ENCODE measurements around the gene ARHGAP15. TPM values are rescaled to one million over a fixed set of nuclear protein-coding genes. Genes with fewer than 3 reads are reported as not detected.

The ARHGAP15 gene
- total RNA-seq, 2 donors from 2014 or later, result 0.41 to 4.3 TPM

DNA sequence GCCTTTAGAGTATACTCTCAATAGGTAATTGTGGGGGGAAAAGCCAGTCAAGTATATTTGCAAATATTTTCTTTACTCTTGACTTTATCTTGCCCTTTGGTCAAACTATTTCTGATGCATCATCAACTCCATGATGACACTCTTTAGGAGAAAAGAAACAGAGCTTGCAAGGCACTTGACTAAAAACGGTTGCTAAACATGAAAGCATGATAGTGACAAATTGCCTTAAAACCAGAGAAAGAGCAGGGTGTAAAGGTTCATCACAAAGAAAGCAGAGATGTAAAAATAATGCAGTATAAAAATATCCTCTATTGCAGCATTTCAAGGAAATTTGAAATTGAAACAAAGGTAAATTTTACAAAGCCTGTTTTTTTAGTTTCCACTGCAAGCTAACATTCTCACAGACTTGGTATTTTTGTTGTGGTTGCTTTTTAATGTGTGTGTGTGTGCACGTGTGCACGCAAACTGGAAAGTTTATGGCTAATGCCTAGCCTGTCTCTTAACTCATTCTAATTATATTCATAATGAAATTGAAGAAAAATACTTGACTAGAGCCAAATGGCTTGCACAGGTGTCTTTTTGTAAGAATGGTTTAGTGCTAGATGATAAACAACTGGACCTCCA, 503.6 kb downstream of the ARHGAP15 start:
- Histone ChIP-seq H3K27me3 (replicated peaks; ENCODE audit: insufficient read depth) (no peaks in the 10 kb centered on the region), H3K9me3 (no peaks in the 10 kb centered on the region), H3K27ac (no peak overlapping the region), H3K4me1 (replicated peaks) (no peaks in the 10 kb centered on the region), H3K4me3 (no peak overlapping the region), H3K36me3 (no peaks in the 10 kb centered on the region)
- 72% methylated on average over 3 of the region's 3 CpGs for WGBS
- intact Hi-C loops (cut with DNase I), result no loop called here
- DNase-seq (ENCODE audit: low spot score), result no peak
- TF ChIP-seq POLR2A (IDR thresholded peaks at IDR 0.05), result no peak
- TF ChIP-seq POLR2AphosphoS5 (IDR thresholded peaks at IDR 0.05), result no peak
- no peak for TF ChIP-seq CTCF (IDR thresholded peaks at IDR 0.05)

DNA sequence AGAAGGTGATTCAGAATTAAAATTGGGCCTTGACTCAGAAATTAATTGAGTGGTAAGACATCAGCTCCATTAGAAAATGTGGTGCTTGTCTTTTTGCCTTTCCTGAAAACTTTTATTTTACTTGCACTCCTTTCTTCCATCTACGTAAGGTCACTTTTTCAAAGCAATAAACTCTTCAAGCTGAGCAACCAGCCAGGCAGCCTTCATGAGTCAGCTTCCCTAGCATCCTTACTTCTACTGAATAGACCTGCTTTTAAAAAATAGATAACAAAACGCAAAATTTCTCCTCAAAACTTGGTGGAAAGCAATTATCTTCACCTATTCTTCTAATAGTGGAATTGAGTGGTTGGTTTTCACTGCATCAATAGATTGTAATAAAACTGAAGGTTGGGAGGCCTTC, 504.2 kb downstream of the ARHGAP15 start:
- H3K27ac ChIP-seq, result no peak overlapping the region
- 35% methylated on average over 2 of the region's 2 CpGs for WGBS
- H3K9me3 ChIP-seq, result no peaks in the 10 kb centered on the region
- H3K36me3 ChIP-seq, result no peaks in the 10 kb centered on the region
- no peaks in the 10 kb centered on the region for H3K27me3 ChIP-seq (replicated peaks; ENCODE audit: insufficient read depth)
- intact Hi-C loops (cut with DNase I), result no loop called here
- no peak for DNase-seq (ENCODE audit: low spot score)
- TF ChIP-seq CTCF (IDR thresholded peaks at IDR 0.05), result no peak
- TF ChIP-seq POLR2AphosphoS5 (IDR thresholded peaks at IDR 0.05), result no peak
- no peak for TF ChIP-seq POLR2A (IDR thresholded peaks at IDR 0.05)
- H3K4me1 ChIP-seq (replicated peaks), result no peaks in the 10 kb centered on the region
- no peak overlapping the region for H3K4me3 ChIP-seq

- H3K9me3 ChIP-seq, result no peaks in the 10 kb centered on the region
- no peaks in the 10 kb centered on the region for H3K27me3 ChIP-seq (replicated peaks; ENCODE audit: insufficient read depth)
- DNase-seq (ENCODE audit: low spot score), result no peak
- TF ChIP-seq POLR2A (IDR thresholded peaks at IDR 0.05) (no peak), POLR2AphosphoS5 (IDR thresholded peaks at IDR 0.05) (no peak), CTCF (IDR thresholded peaks at IDR 0.05) (no peak)
- H3K4me1 ChIP-seq (replicated peaks), result no peaks in the 10 kb centered on the region
- no peaks in the 10 kb centered on the region for H3K36me3 ChIP-seq
- intact Hi-C loops (cut with DNase I), result no loop called here
- H3K4me3 ChIP-seq, result no peak overlapping the region
- WGBS, result 79% methylated on average over 2 of the region's 2 CpGs
- H3K27ac ChIP-seq, result no peak overlapping the region
Measured at GRCh38 chr2:143635302-143635701, 506.1 kb downstream of the ARHGAP15 start.

- intact Hi-C loops (cut with DNase I), result no loop called here
- Histone ChIP-seq H3K4me1 (replicated peaks) (no peaks in the 10 kb centered on the region), H3K27ac (no peak overlapping the region), H3K36me3 (no peaks in the 10 kb centered on the region), H3K4me3 (no peak overlapping the region), H3K9me3 (no peaks in the 10 kb centered on the region), H3K27me3 (replicated peaks; ENCODE audit: insufficient read depth) (no peaks in the 10 kb centered on the region)
- 96% methylated on average over 2 of the region's 2 CpGs for WGBS
- TF ChIP-seq CTCF (IDR thresholded peaks at IDR 0.05) (no peak), POLR2AphosphoS5 (IDR thresholded peaks at IDR 0.05) (no peak), POLR2A (IDR thresholded peaks at IDR 0.05) (no peak)
- no peak for DNase-seq (ENCODE audit: low spot score)
Measured at GRCh38 chr2:143635936-143636335, 506.7 kb downstream of the ARHGAP15 start.

DNA sequence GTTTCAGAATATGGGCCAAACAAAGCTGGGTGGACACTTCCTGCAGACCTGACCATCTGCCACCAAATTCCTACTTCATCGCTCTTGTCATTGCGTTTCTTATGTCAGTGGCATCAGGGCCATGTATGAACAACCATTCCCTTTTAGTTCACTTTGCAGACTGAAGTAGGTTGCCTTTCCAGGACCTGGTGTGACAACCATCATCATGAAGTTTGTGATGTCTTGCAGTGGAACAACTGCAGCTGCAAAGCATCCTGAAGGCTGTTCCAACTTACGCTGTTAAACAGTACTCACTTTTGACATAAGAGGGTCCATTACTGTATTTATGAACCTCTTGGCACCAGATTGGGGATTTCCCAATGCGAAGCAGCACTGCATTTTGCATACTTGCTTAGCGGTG, 511.6 kb downstream of the ARHGAP15 start:
- no peak for DNase-seq (ENCODE audit: low spot score)

More for the DNA sequence above, 511.6 kb downstream of the ARHGAP15 start:
- H3K36me3 ChIP-seq, result no peaks in the 10 kb centered on the region
- H3K9me3 ChIP-seq, result no peaks in the 10 kb centered on the region
- no peak overlapping the region for H3K27ac ChIP-seq
- TF ChIP-seq POLR2AphosphoS5 (IDR thresholded peaks at IDR 0.05), result no peak
- no peak for TF ChIP-seq POLR2A (IDR thresholded peaks at IDR 0.05)
- no peak for TF ChIP-seq CTCF (IDR thresholded peaks at IDR 0.05)
- no peaks in the 10 kb centered on the region for H3K27me3 ChIP-seq (replicated peaks; ENCODE audit: insufficient read depth)
- intact Hi-C loops (cut with DNase I), result no loop called here
- WGBS, result 47% methylated on average over 5 of the region's 5 CpGs
- H3K4me1 ChIP-seq (replicated peaks), result no peaks in the 10 kb centered on the region
- no peak overlapping the region for H3K4me3 ChIP-seq
